ENCODE results near the gene SMG6. TPM values are rescaled to one million over a fixed set of nuclear protein-coding genes. Genes with fewer than 3 reads are reported as not detected.

Gene SMG6
- total and polyA plus RNA-seq, 2 of the 8 experiments (the other 6 are each of a cell fraction or from before 2014, with no cell fraction given): 18.5 to 25.2 TPM

GRCh38 chr17:2019723-2020122 is 283.9 kb downstream of the SMG6 start (continued):
- TF ChIP-seq CHD7 (IDR thresholded peaks at IDR 0.05; ENCODE audit: insufficient replicate concordance, low read length): no peak
- TF ChIP-seq SRF (IDR thresholded peaks at IDR 0.05; ENCODE audit: low read depth, low read length): no peak
- no peak for TF ChIP-seq PHF8 (conservative IDR thresholded peaks at IDR 0.05; ENCODE audit: low read depth, low read length)
- no peak for TF ChIP-seq MAFK (IDR thresholded peaks at IDR 0.05; ENCODE audit: low read depth, low read length)
